ENCODE results near the gene DAB2IP.

Gene DAB2IP

DNA sequence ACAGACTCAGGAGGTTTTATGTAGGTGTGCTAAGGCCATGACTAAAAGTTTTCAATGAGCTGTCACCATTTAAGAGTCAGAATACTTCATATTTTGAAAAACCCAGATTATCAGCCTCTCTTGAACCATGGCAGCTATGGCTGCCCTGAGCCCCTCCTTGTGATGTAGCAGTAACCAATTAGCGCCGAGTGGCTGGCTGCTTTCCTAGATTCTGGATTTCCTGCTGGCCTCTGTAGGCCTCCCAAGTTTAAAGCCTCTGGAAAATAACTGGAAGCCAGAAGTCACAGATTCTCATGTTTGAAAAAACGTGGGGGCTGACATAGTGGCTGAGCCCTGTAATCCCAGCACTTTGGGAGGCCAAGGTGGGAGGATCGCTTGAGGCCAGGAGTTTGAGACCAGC is 25.5 kb downstream of the DAB2IP start:
- no peak for TF ChIP-seq CTCF (IDR thresholded peaks at IDR 0.05)

DNA sequence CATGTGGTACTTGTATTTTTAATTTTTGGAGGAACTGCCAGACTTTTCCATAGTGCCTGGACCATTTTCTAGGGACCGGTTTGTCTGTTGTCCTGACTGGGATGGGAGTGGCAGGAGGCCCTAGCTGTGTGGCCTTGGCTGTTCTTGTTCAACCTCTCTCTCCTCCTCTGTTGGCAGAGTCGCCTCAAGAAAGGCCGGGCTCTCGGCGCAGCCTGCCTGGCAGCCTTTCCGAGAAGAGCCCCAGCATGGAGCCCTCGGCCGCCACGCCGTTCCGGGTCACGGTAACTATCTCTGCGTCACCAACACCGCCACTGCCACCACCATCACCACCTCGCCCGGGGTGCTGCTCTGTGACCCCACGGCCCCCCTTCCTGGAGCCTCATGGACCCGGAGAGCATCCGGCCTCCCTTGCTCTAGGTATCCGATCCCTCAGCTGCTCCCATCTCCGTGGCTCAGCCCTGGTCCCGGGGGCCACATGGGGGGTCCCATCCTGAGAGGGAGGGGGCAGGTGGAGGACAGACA is 27.1 kb downstream of the DAB2IP start:
- TF ChIP-seq CTCF (IDR thresholded peaks at IDR 0.05): no peak

DNA sequence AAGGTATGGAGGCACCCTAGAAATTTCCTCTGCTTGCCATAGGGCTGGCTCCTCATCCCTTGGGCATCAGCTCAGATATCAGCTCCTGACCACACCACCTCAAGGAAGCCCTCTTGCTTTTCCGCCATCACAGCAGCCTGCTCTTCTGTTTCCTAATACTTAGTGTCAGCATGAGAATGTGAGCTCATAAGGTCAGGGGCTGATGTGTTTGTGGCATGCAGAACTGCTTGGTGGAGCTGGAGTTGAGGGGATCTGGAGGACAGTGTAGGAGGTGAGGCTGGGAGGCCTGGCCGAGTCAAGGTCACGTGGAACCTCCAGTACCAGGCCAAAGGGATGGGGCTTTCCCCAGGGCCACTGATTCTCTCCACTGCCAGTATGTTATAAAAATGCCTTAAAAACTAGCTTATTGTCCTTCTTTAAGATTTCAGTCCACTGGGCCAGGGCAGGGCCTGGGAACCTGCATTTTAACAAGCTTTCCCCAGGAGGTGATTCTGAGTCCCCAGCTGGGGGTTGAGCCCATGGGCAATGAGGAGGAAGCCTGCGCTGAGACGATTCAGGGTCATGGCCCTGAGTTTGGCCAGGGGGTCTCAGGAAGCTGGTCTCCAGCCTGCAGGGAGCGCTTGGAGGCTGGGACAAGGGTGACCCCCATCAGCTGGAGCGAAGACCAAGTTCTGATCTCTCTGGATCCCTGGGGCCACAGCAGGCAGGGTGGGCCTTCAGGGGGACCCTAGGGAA is 28.6 kb downstream of the DAB2IP start:
- TF ChIP-seq CTCF (IDR thresholded peaks at IDR 0.05): no peak

- no peak for TF ChIP-seq CTCF (IDR thresholded peaks at IDR 0.05)
These were observed 30.0 kb downstream of the DAB2IP start for GRCh38 chr9:121681404-121681803.

DNA sequence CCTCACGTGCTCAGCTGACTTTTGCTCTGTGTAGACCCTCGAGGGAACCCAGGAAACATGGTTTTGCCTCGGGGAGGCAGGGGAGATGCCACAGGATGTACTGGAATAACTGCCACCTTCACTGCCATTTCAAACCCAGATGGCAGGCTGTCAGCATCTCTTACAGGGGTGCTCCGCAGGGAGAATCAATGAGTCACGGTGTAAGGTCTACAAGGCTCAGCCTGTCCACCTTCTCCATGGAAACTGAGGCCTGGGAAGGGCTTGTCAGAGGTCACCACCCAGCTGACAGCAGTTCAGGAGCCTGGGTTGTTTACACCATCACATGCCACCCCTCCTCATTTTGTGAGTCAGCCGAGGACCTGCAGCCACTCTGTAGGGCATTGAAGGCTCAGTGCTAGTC is 30.8 kb downstream of the DAB2IP start:
- TF ChIP-seq CTCF (IDR thresholded peaks at IDR 0.05): no peak

GRCh38 chr9:121682926-121683515 is 31.6 kb downstream of the DAB2IP start:
- no peak for TF ChIP-seq CTCF (IDR thresholded peaks at IDR 0.05)

DNA sequence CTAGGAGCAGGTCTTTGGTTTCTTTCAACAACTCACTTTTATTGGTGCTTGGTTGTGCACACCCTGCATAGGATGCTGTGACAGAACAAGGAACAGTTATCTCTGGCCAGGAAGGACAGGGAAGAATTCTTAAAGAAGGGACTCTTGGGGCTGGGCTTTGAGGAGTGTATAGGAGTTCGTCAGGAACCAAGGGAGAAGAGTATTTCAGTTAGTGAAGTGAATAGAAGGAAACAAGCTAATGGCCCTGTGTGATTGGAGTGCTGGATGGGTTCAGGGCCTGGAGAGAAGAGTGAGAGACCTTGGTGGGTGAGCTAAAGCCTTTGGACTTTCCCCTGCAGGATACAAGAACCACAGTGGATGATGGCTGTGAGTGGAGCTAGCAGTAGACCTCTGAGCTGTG is 32.2 kb downstream of the DAB2IP start:
- TF ChIP-seq CTCF (IDR thresholded peaks at IDR 0.05): no peak

Measured in LNCAP (cell line).